GOT3 (cell line): Measurements from ENCODE around the gene NELL2.
"Not testable (repeated sequence)": the region's sequence is repeated elsewhere in the genome, so short reads cannot be mapped to it uniquely, and the experiment has no call there.

ENCODE experiments used
- DNase-seq: peaks from one replicate; lab custom pipeline; 2025; ENCODE audit warnings: mixed read lengths; lab: John Stamatoyannopoulos, UW

NELL2 gene

GRCh38 chr12:44875954-44876543 is at the start of gene NELL2:
NELL2 (minus strand) TSS chr12:44876315; CDS start chr12:44875869, 446 bp downstream.
- no peak for DNase-seq

GRCh38 chr12:44921736-44922135 is 45.6 kb upstream of the NELL2 start:
- DNase-seq: no peak

GRCh38 chr12:44917141-44917540 is 41.0 kb upstream of the NELL2 start:
- no peak for DNase-seq

- DNase-seq: no peak
Observed at GRCh38 chr12:44915958-44916357, 39.8 kb upstream of the NELL2 start.

- DNase-seq: no peak
Observed at GRCh38 chr12:44904321-44904720, 28.2 kb upstream of the NELL2 start.

- not testable (repeated sequence) for DNase-seq
Observed at GRCh38 chr12:44898108-44898507, 22.0 kb upstream of the NELL2 start.

GRCh38 chr12:44889926-44890325 is 13.8 kb upstream of the NELL2 start:
- DNase-seq: no peak

- DNase-seq: no peak
Observed at GRCh38 chr12:44889162-44889561, 13.0 kb upstream of the NELL2 start.

- DNase-seq: no peak
Observed at GRCh38 chr12:44885902-44886301, 9.8 kb upstream of the NELL2 start.

GRCh38 chr12:44881197-44881596 is 5.1 kb upstream of the NELL2 start:
- no peak for DNase-seq

- no peak for DNase-seq
Observed at GRCh38 chr12:44876544-44877410, 662 bp upstream of the NELL2 start.

- no peak for DNase-seq
Observed at GRCh38 chr12:44875417-44875953, 630 bp downstream of the NELL2 start.

GRCh38 chr12:44874981-44875416 is 1.1 kb downstream of the NELL2 start:
- DNase-seq: no peak

GRCh38 chr12:44873898-44874297 is 2.2 kb downstream of the NELL2 start:
- no peak for DNase-seq

- no peak for DNase-seq
Observed at GRCh38 chr12:44869503-44869902, 6.6 kb downstream of the NELL2 start.

- DNase-seq: no peak
Observed at GRCh38 chr12:44863867-44864266, 12.2 kb downstream of the NELL2 start.

GRCh38 chr12:44859998-44860689 is 16.0 kb downstream of the NELL2 start:
- no peak for DNase-seq

GRCh38 chr12:44858226-44858855 is 17.8 kb downstream of the NELL2 start:
- DNase-seq: no peak

- no peak for DNase-seq
Observed at GRCh38 chr12:44852483-44852882, 23.6 kb downstream of the NELL2 start.

- DNase-seq: no peak
Observed at GRCh38 chr12:44851586-44851985, 24.5 kb downstream of the NELL2 start.

- DNase-seq: no peak
Observed at GRCh38 chr12:44848703-44849085, 27.4 kb downstream of the NELL2 start.
